Liver (tissue), 9 donors: ENCODE results near the gene VTCN1. TPM values are rescaled to one million over a fixed set of nuclear protein-coding genes. Genes with fewer than 3 reads are reported as not detected.

Experiments
- DNase-seq: peaks from one replicate; pipeline ENCODE4 v3.0.0-alpha.2; 2017; ENCODE audit warnings: low spot score
- H3K27ac ChIP-seq, 2 donors: one replicate each; pipeline ENCODE4 v1.7.0; 2013; ENCODE audit warnings: inconsistent platforms in 2 of 2, low read length in 2 of 2, control low read depth in 1 of 2, low read depth in 1 of 2, mild to moderate bottlenecking in 1 of 2
- H3K27me3 ChIP-seq, 4 donors: one replicate each; pipeline versions ENCODE4 v1.6.1 to v1.7.0; 2013; ENCODE audit warnings: low read length in 3 of 4, inconsistent platforms in 1 of 4, mild to moderate bottlenecking in 1 of 4, moderate library complexity in 1 of 4; ENCODE audit not compliant: control insufficient read depth in 4 of 4, insufficient read depth in 4 of 4
- H3K36me3 ChIP-seq, 4 donors: one replicate each; pipeline versions ENCODE4 v1.6.1 to v1.7.0; 2013; ENCODE audit warnings: low read length in 3 of 4, mild to moderate bottlenecking in 3 of 4, low read depth in 1 of 4, moderate library complexity in 1 of 4; ENCODE audit not compliant: control insufficient read depth in 4 of 4, insufficient read depth in 3 of 4
- H3K4me1 ChIP-seq, 4 donors: one replicate each; pipeline versions ENCODE4 v1.6.1 to v1.7.0; 2013; ENCODE audit warnings: low read length in 3 of 4, mild to moderate bottlenecking in 3 of 4, moderate library complexity in 1 of 4; ENCODE audit not compliant: control insufficient read depth in 4 of 4, insufficient read depth in 4 of 4
- H3K4me3 ChIP-seq, 3 donors: one replicate each; pipeline versions ENCODE4 v1.6.1 to v1.7.0; 2013; ENCODE audit warnings: low read length in 3 of 3, control low read depth in 1 of 3, low read depth in 1 of 3, mild to moderate bottlenecking in 1 of 3
- H3K9ac ChIP-seq, 2 donors: one replicate each; pipeline ENCODE4 v1.7.0; 2013; ENCODE audit warnings: low read length in 2 of 2, mild to moderate bottlenecking in 2 of 2, moderate library complexity in 2 of 2, control low read depth in 1 of 2, low read depth in 1 of 2
- H3K9me3 ChIP-seq, 4 donors: one replicate each; pipeline versions ENCODE4 v1.6.1 to v1.7.0; 2013; ENCODE audit warnings: low read length in 3 of 4; ENCODE audit not compliant: control insufficient read depth in 4 of 4
- ATF3 ChIP-seq: IDR thresholded peaks from 2 replicates; pipeline ENCODE4 v1.6.1; 2016; ENCODE audit warnings: antibody characterized with exemption
- CTCF ChIP-seq: fragments of 150-350 bp; IDR thresholded peaks from 2 replicates; pipeline ENCODE4 v1.5.1; 2017; ENCODE audit warnings: improper control_type of control experiment, low read depth, low read length; ENCODE audit not compliant: missing input control
- EGR1 ChIP-seq, 2 donors: IDR thresholded peaks; 2 replicates each; pipeline ENCODE4 v1.6.1; 2016 to 2018; ENCODE audit warnings: antibody characterized with exemption in 2 of 2, low read depth in 2 of 2
- FOXA1 ChIP-seq: IDR thresholded peaks from 2 replicates; pipeline ENCODE4 v1.6.1; 2016; ENCODE audit warnings: antibody characterized with exemption
- FOXA2 ChIP-seq: IDR thresholded peaks from 2 replicates; pipeline ENCODE4 v1.6.1; 2016; ENCODE audit warnings: antibody characterized with exemption
- GABPA ChIP-seq, 2 donors: IDR thresholded peaks in 1 of 2; conservative IDR thresholded peaks in 1 of 2; 2 replicates each; pipeline ENCODE4 v1.6.1; 2016; ENCODE audit warnings: antibody characterized with exemption in 2 of 2, mild to moderate bottlenecking in 1 of 2, moderate library complexity in 1 of 2
- HNF4A ChIP-seq, 2 donors: conservative IDR thresholded peaks; 2 replicates each; pipeline ENCODE4 v1.6.1; 2016; ENCODE audit warnings: antibody characterized with exemption in 2 of 2, mild to moderate bottlenecking in 2 of 2
- HNF4G ChIP-seq: IDR thresholded peaks from 2 replicates; pipeline ENCODE4 v1.6.1; 2016; ENCODE audit warnings: antibody characterized with exemption
- JUND ChIP-seq, 2 donors: IDR thresholded peaks; 2 replicates each; pipeline ENCODE4 v1.6.1; 2016; ENCODE audit warnings: antibody characterized with exemption in 2 of 2
- MAX ChIP-seq: IDR thresholded peaks from 2 replicates; pipeline ENCODE4 v1.6.1; 2016; ENCODE audit warnings: antibody characterized with exemption
- NR2F2 ChIP-seq: IDR thresholded peaks from 2 replicates; pipeline ENCODE4 v1.6.1; 2016; ENCODE audit warnings: antibody characterized with exemption
- RAD21 ChIP-seq, 2 donors: IDR thresholded peaks; 2 replicates each; pipeline ENCODE4 v1.6.1; 2016; ENCODE audit warnings: antibody characterized with exemption in 2 of 2, mild to moderate bottlenecking in 2 of 2
- REST ChIP-seq: IDR thresholded peaks from 2 replicates; pipeline ENCODE4 v1.6.1; 2016; ENCODE audit warnings: antibody characterized with exemption, mild to moderate bottlenecking
- RXRA ChIP-seq, 2 donors: IDR thresholded peaks; 2 replicates each; pipeline ENCODE4 v1.6.1; 2017 to 2018; ENCODE audit warnings: antibody characterized with exemption in 2 of 2, mild to moderate bottlenecking in 1 of 2
- SP1 ChIP-seq: IDR thresholded peaks from 2 replicates; pipeline ENCODE4 v1.6.1; 2018; ENCODE audit warnings: antibody characterized with exemption, mild to moderate bottlenecking
- TAF1 ChIP-seq: conservative IDR thresholded peaks from 2 replicates; pipeline ENCODE4 v1.6.1; 2016; ENCODE audit warnings: antibody characterized with exemption, mild to moderate bottlenecking
- YY1 ChIP-seq: IDR thresholded peaks from 2 replicates; pipeline ENCODE4 v1.6.1; 2016; ENCODE audit warnings: antibody characterized with exemption, mild to moderate bottlenecking
- ZBTB33 ChIP-seq: IDR thresholded peaks from 2 replicates; pipeline ENCODE4 v1.6.1; 2016; ENCODE audit warnings: antibody characterized with exemption
- WGBS: extraction: QIAGEN DNeasy Blood & Tissue Kit; methylation state at CpG from one replicate; pipeline ENCODE4 v1.1.7; 2013; 5-methylcytosine and 5-hydroxymethylcytosine counted together
- polyA plus RNA-seq, 2 donors: library from polyadenylated mRNA; stranded (reverse) in 1 of 2; unstranded in 1 of 2; fragments of 200-250 nt in 1 of 2; fragments of >200 nt in 1 of 2; fragmentation: Nextera tagmentation in 1 of 2; extraction: Ambion mirVana in 1 of 2; gene quantifications; one replicate each; pipeline versions ENCODE4 v1.2.1 to v1.2.3, GENCODE V29; 2013 to 2015
- total RNA-seq, 2 donors: library from RNA; depleted of rRNA; stranded (reverse); fragments of >200 nt; gene quantifications; one replicate each; pipeline ENCODE4 v1.2.3, GENCODE V29; 2014
- donor health status: healthy.
- donor health status: healthy.
- donor health status: healthy.
- donor health status: healthy.
- donor health status: healthy.

The VTCN1 gene
- total and polyA plus RNA-seq, 4 donors, result 0.28 to 1.0 (median 0.45) TPM

GRCh38 chr1:117096951-117097408, 113.7 kb downstream of the VTCN1 start:
- no peak for DNase-seq
- TF ChIP-seq REST, result no peak
- no peak for TF ChIP-seq GABPA (IDR thresholded peaks at IDR 0.05 in 1 of 2, conservative IDR thresholded peaks at IDR 0.05 in 1 of 2)
- TF ChIP-seq EGR1 (IDR thresholded peaks at IDR 0.05; ENCODE audit: low read depth in 2 of 2), result no peak
- TF ChIP-seq JUND (IDR thresholded peaks at IDR 0.05), result no peak
- TF ChIP-seq HNF4A (conservative IDR thresholded peaks at IDR 0.05), result no peak
- no peak for TF ChIP-seq ZBTB33
- no peak for TF ChIP-seq TAF1
- TF ChIP-seq MAX, result no peak
- no peak for TF ChIP-seq FOXA1
- no peak for TF ChIP-seq RAD21 (IDR thresholded peaks at IDR 0.05)
- TF ChIP-seq RXRA (IDR thresholded peaks at IDR 0.05), result no peak
- TF ChIP-seq FOXA2, result no peak
- no peak for TF ChIP-seq YY1
- TF ChIP-seq NR2F2, result no peak
- no peak for TF ChIP-seq SP1
- TF ChIP-seq ATF3, result no peak
- no peak for TF ChIP-seq CTCF
- no peak for TF ChIP-seq HNF4G
- no peak overlapping the region for H3K9ac ChIP-seq
- no peaks in the 10 kb centered on the region for H3K27me3 ChIP-seq
- H3K4me3 ChIP-seq, result no peak overlapping the region
- no peak overlapping the region for H3K27ac ChIP-seq
- no peaks in the 10 kb centered on the region for H3K4me1 ChIP-seq
- peaks cover 3 to 22% (median 7%) of the 10 kb centered on the region in 4 donors for H3K36me3 ChIP-seq
- H3K9me3 ChIP-seq, result no peaks in the 10 kb centered on the region
- WGBS, result 95% methylated on average over 3 of the region's 3 CpGs
